ENCODE data around the gene WDR44. TPM values are rescaled to one million over a fixed set of nuclear protein-coding genes. Genes with fewer than 3 reads are reported as not detected.

WDR44 gene
- total RNA-seq, 4 donors from 2014 or later = 17.9 to 25.0 (median 19.9) TPM

- no peak for TF ChIP-seq CTCF (IDR thresholded peaks at IDR 0.05; ENCODE audit: low read depth)
These were observed 138.5 kb downstream of the WDR44 start for GRCh38 chrX:118484216-118484903.

- no peak for TF ChIP-seq CTCF (IDR thresholded peaks at IDR 0.05; ENCODE audit: low read depth)
These were observed 147.1 kb downstream of the WDR44 start for GRCh38 chrX:118493016-118493415.

GRCh38 chrX:118493653-118494297 lies 147.9 kb downstream of the WDR44 start:
- no peak for TF ChIP-seq CTCF (IDR thresholded peaks at IDR 0.05; ENCODE audit: low read depth)

GRCh38 chrX:118495061-118495921 lies 149.4 kb downstream of the WDR44 start, which contains the start of gene DOCK11:
Gene DOCK11, plus strand, starts transcription at chrX:118495815. Its CDS starts 157 bp downstream, at chrX:118495972.
- TF ChIP-seq CTCF (IDR thresholded peaks at IDR 0.05; ENCODE audit: low read depth) = no peak

- no peak for TF ChIP-seq CTCF (IDR thresholded peaks at IDR 0.05; ENCODE audit: low read depth)
These were observed 150.3 kb downstream of the WDR44 start for GRCh38 chrX:118495958-118496762.

GRCh38 chrX:118496763-118497079 lies 150.8 kb downstream of the WDR44 start:
- no peak for TF ChIP-seq CTCF (IDR thresholded peaks at IDR 0.05; ENCODE audit: low read depth)

All from subcutaneous adipose tissue (tissue), 4 donors.